Small intestine (tissue), 7 donors: ENCODE data around the gene UNC79. TPM values are rescaled to one million over a fixed set of nuclear protein-coding genes. Genes with fewer than 3 reads are reported as not detected.

Experiments used
- DNase-seq, 2 donors: peaks; one replicate each; pipeline versions ENCODE4 v3.0.0 to v3.0.0-alpha.2; 2013
- FAIRE-seq: peaks from 2 replicates; lab custom pipeline; 2012; peaks lifted over from hg19 to GRCh38; lab: Jason Lieb, UNC
- H3K27ac ChIP-seq, 3 donors: one replicate each; pipeline ENCODE4 v1.5.1; 2013; ENCODE audit warnings: low read length in 2 of 3, mild to moderate bottlenecking in 2 of 3, control low read depth in 1 of 3, inconsistent platforms in 1 of 3, low read depth in 1 of 3, moderate library complexity in 1 of 3
- H3K27me3 ChIP-seq, 3 donors: one replicate each; pipeline ENCODE4 v1.6.1; 2013; ENCODE audit warnings: low read length in 3 of 3, inconsistent platforms in 1 of 3; ENCODE audit not compliant: control insufficient read depth in 3 of 3, insufficient read depth in 3 of 3
- H3K36me3 ChIP-seq, 3 donors: one replicate each; pipeline ENCODE4 v1.6.1; 2013; ENCODE audit warnings: low read length in 3 of 3, inconsistent platforms in 1 of 3, low read depth in 1 of 3, mild to moderate bottlenecking in 1 of 3, moderate library complexity in 1 of 3; ENCODE audit not compliant: control insufficient read depth in 3 of 3, insufficient read depth in 2 of 3
- H3K4me1 ChIP-seq, 3 donors: one replicate each; pipeline ENCODE4 v1.6.1; 2013; ENCODE audit warnings: low read length in 2 of 3, inconsistent platforms in 1 of 3, low read depth in 1 of 3, mild to moderate bottlenecking in 1 of 3, moderate library complexity in 1 of 3; ENCODE audit not compliant: control insufficient read depth in 3 of 3, insufficient read depth in 2 of 3
- H3K4me3 ChIP-seq, 3 donors: one replicate each; pipeline ENCODE4 v1.5.1; 2013; ENCODE audit warnings: low read length in 3 of 3, control low read depth in 1 of 3, inconsistent platforms in 1 of 3, low read depth in 1 of 3, mild to moderate bottlenecking in 1 of 3, moderate library complexity in 1 of 3
- H3K9me3 ChIP-seq, 2 donors: one replicate each; pipeline ENCODE4 v1.6.1; 2013; ENCODE audit warnings: low read depth in 1 of 2, low read length in 1 of 2; ENCODE audit not compliant: control insufficient read depth in 2 of 2, insufficient read depth in 1 of 2
- WGBS, 3 donors: extraction: QIAGEN DNeasy Blood & Tissue Kit; methylation state at CpG; one replicate each; pipeline ENCODE4 v1.1.7; 2013; 5-methylcytosine and 5-hydroxymethylcytosine counted together
- polyA plus RNA-seq, 4 donors: library from polyadenylated mRNA; stranded (reverse) in 3 of 4; unstranded in 1 of 4; fragments of 200-250 nt in 3 of 4; fragments of 120-200 nt in 1 of 4; gene quantifications; one replicate each; pipeline versions ENCODE4 v1.2.1 to v1.2.3, GENCODE V29; 2013
- donor health status: healthy with polysubstance abuse.
- donor health status: control.
- donor health status: control.
- donor health status: Bipolar disorder and iron deficiency.
- donor health status: healthy.

The UNC79 gene
- polyA plus RNA-seq, 4 donors = 0.18 to 0.41 TPM; not detected in 2

GRCh38 chr14:93657875-93658274 lies 227.1 kb downstream of the UNC79 start:
- FAIRE-seq (no peak), DNase-seq (no peak)
- no peak overlapping the region for H3K27ac ChIP-seq
- 68 to 75% (median 74%) methylated on average over 6 of the region's 6 CpGs for WGBS, 3 donors
- H3K9me3 ChIP-seq = no peaks in the 10 kb centered on the region
- no peak overlapping the region for H3K4me3 ChIP-seq
- H3K4me1 ChIP-seq = no peaks in the 10 kb centered on the region
- H3K36me3 ChIP-seq = no peaks in the 10 kb centered on the region
- H3K27me3 ChIP-seq = no peaks in the 10 kb centered on the region

GRCh38 chr14:93663317-93663716 lies 232.6 kb downstream of the UNC79 start:
- Histone ChIP-seq H3K4me3 (no peak overlapping the region), H3K27ac (no peak overlapping the region), H3K4me1 (no peaks in the 10 kb centered on the region), H3K9me3 (no peaks in the 10 kb centered on the region), H3K27me3 (no peaks in the 10 kb centered on the region), H3K36me3 (no peaks in the 10 kb centered on the region)
- DNase-seq = no peak
- FAIRE-seq = no peak

GRCh38 chr14:93665169-93665568 lies 234.4 kb downstream of the UNC79 start:
- H3K27ac ChIP-seq = no peak overlapping the region
- DNase-seq = no peak
- H3K4me1 ChIP-seq = no peaks in the 10 kb centered on the region
- H3K4me3 ChIP-seq = no peak overlapping the region
- no peaks in the 10 kb centered on the region for H3K36me3 ChIP-seq
- no peaks in the 10 kb centered on the region for H3K27me3 ChIP-seq
- no peaks in the 10 kb centered on the region for H3K9me3 ChIP-seq
- no peak for FAIRE-seq

GRCh38 chr14:93669632-93670031 lies 238.9 kb downstream of the UNC79 start:
- DNase-seq = no peak
- H3K4me3 ChIP-seq = no peak overlapping the region
- FAIRE-seq = no peak

GRCh38 chr14:93674343-93674742 lies 243.6 kb downstream of the UNC79 start:
- no peak overlapping the region for H3K27ac ChIP-seq
- no peaks in the 10 kb centered on the region for H3K36me3 ChIP-seq
- H3K9me3 ChIP-seq = no peaks in the 10 kb centered on the region
- no peaks in the 10 kb centered on the region for H3K27me3 ChIP-seq
- H3K4me3 ChIP-seq = no peak overlapping the region
- 70 to 86% (median 82%) methylated on average over 1 of the region's 1 CpG for WGBS, 3 donors
- H3K4me1 ChIP-seq = no peaks in the 10 kb centered on the region
- no peak for DNase-seq
- no peak for FAIRE-seq

More at GRCh38 chr14:93669632-93670031, 238.9 kb downstream of the UNC79 start:
- Histone ChIP-seq H3K27ac (no peak overlapping the region), H3K9me3 (no peaks in the 10 kb centered on the region), H3K27me3 (no peaks in the 10 kb centered on the region), H3K36me3 (no peaks in the 10 kb centered on the region), H3K4me1 (no peaks in the 10 kb centered on the region)
- WGBS, 3 donors = 49 to 74% (median 56%) methylated on average over 4 of the region's 4 CpGs

- DNase-seq = no peak
- Histone ChIP-seq H3K4me3 (no peak overlapping the region), H3K4me1 (no peaks in the 10 kb centered on the region), H3K9me3 (no peaks in the 10 kb centered on the region), H3K36me3 (no peaks in the 10 kb centered on the region), H3K27ac (no peak overlapping the region), H3K27me3 (no peaks in the 10 kb centered on the region)
- FAIRE-seq = no peak
Measured at GRCh38 chr14:93675651-93676050, 244.9 kb downstream of the UNC79 start.

- 74 to 87% (median 84%) methylated on average over 2 of the region's 2 CpGs for WGBS, 3 donors
- no peak for FAIRE-seq
Measured at GRCh38 chr14:93676416-93676958, 245.7 kb downstream of the UNC79 start.

GRCh38 chr14:93682459-93682858 lies 251.7 kb downstream of the UNC79 start:
- peaks cover 0 to 3% (median 0%) of the 10 kb centered on the region in 3 donors for H3K27me3 ChIP-seq
- DNase-seq = no peak
- H3K9me3 ChIP-seq = no peaks in the 10 kb centered on the region
- no peaks in the 10 kb centered on the region for H3K4me1 ChIP-seq
- no peak for FAIRE-seq
- H3K27ac ChIP-seq = no peak overlapping the region
- H3K36me3 ChIP-seq = no peaks in the 10 kb centered on the region
- WGBS, 3 donors = 44 to 71% (median 48%) methylated on average over 2 of the region's 2 CpGs
- no peak overlapping the region for H3K4me3 ChIP-seq

More at GRCh38 chr14:93676416-93676958, 245.7 kb downstream of the UNC79 start:
- no peak overlapping the region for H3K4me3 ChIP-seq
- no peaks in the 10 kb centered on the region for H3K36me3 ChIP-seq
- H3K9me3 ChIP-seq = no peaks in the 10 kb centered on the region
- no peak for DNase-seq
- H3K4me1 ChIP-seq = no peaks in the 10 kb centered on the region
- no peak overlapping the region for H3K27ac ChIP-seq
- H3K27me3 ChIP-seq = no peaks in the 10 kb centered on the region

GRCh38 chr14:93683226-93683625 lies 252.5 kb downstream of the UNC79 start:
- Histone ChIP-seq H3K27ac (no peak overlapping the region), H3K4me3 (no peak overlapping the region), H3K9me3 (no peaks in the 10 kb centered on the region), H3K36me3 (no peaks in the 10 kb centered on the region), H3K27me3 (peaks cover 0 to 3% (median 0%) of the 10 kb centered on the region in 3 donors), H3K4me1 (no peaks in the 10 kb centered on the region)
- FAIRE-seq (no peak), DNase-seq (peak in 1 of 2 donors; percentile 18)
- 72 to 79% (median 73%) methylated on average over 5 of the region's 5 CpGs for WGBS, 3 donors
